Retinal pigment epithelial cell (primary cell): Measurements from ENCODE around the gene CAD.

ENCODE experiments used
- DNase-seq: peaks from one replicate; pipeline ENCODE4 v3.0.0-alpha.2; 2010; ENCODE audit warnings: low read depth
- H3K4me3 ChIP-seq: 2 replicates; pipeline ENCODE4 v1.5.1; 2011; ENCODE audit warnings: mild to moderate bottlenecking, low read length, control low read depth, moderate library complexity
- CTCF ChIP-seq: conservative IDR thresholded peaks from 2 replicates; pipeline ENCODE4 v1.5.1; 2011; ENCODE audit warnings: low read depth, low read length, control low read depth, inconsistent platforms

The CAD gene

GRCh38 chr2:27256855-27257454, 39.8 kb downstream of the CAD start:
- DNase-seq, result no peak
- TF ChIP-seq CTCF, result no peak
- H3K4me3 ChIP-seq, result no peak overlapping the region

GRCh38 chr2:27258051-27258450, 40.9 kb downstream of the CAD start:
- H3K4me3 ChIP-seq, result no peak overlapping the region
- DNase-seq, result no peak
- TF ChIP-seq CTCF, result no peak

- DNase-seq, result no peak
- TF ChIP-seq CTCF, result no peak
- no peak overlapping the region for H3K4me3 ChIP-seq
Measured at GRCh38 chr2:27261241-27261925, 44.2 kb downstream of the CAD start.

- no peak for DNase-seq
- TF ChIP-seq CTCF, result no peak
- no peak overlapping the region for H3K4me3 ChIP-seq
Measured at GRCh38 chr2:27261926-27262298, 44.7 kb downstream of the CAD start.

GRCh38 chr2:27262379-27263286, 45.5 kb downstream of the CAD start, which contains the start of gene SLC30A3:
Gene SLC30A3 (minus strand): TSS chr2:27263047. CDS start chr2:27262906, 141 bp downstream.
- no peak for DNase-seq
- TF ChIP-seq CTCF, result no peak
- H3K4me3 ChIP-seq, result peak within 1 kb of the TSS; percentile 34

GRCh38 chr2:27263287-27264252, 46.4 kb downstream of the CAD start:
- no peak for TF ChIP-seq CTCF
- H3K4me3 ChIP-seq, result peak overlapping the region; percentile 18
- no peak for DNase-seq
